T47D (cell line): ENCODE results near the gene SPATA32.

ENCODE experiments used
- DNase-seq, 2 experiments: peaks; one replicate each; pipeline versions ENCODE4 v3.0.0 to v3.0.0-alpha.2; 2011 to 2012; ENCODE audit warnings: low read depth in 1 of 2, low spot score in 1 of 2
- JUND ChIP-seq: IDR thresholded peaks from 2 replicates; pipeline ENCODE4 v1.6.1; 2012; ENCODE audit warnings: low read depth
- in situ Hi-C: cut with HindIII; loops from 2 replicates; pipeline ENCODE4 v1.10.0; 2016; ENCODE audit warnings: low sequenced_read_pairs, low pct_unique_long_range_greater_than_20kb

Gene SPATA32

DNA sequence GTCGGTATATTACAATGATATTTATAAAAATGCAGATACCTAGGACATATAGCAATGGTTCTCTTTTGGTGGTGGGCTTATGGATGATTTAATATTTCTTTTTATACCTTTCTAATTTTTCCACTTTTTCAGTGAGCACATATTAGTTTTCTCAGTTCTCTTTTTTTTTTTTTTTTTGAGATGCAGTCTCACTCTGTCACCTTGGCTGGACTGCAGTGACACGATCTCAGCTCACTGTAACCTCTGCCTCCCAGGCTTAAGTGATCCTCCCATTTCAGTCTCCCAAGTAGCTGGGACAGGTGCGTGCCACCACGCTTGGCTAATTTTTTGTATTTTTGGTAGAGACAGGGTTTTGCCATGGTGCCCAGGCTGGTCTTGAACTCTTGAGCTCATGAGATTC lies 39.8 kb upstream of the SPATA32 start:
- no peak for DNase-seq
- in situ Hi-C loops, result no loop called here
- TF ChIP-seq JUND, result no peak

DNA sequence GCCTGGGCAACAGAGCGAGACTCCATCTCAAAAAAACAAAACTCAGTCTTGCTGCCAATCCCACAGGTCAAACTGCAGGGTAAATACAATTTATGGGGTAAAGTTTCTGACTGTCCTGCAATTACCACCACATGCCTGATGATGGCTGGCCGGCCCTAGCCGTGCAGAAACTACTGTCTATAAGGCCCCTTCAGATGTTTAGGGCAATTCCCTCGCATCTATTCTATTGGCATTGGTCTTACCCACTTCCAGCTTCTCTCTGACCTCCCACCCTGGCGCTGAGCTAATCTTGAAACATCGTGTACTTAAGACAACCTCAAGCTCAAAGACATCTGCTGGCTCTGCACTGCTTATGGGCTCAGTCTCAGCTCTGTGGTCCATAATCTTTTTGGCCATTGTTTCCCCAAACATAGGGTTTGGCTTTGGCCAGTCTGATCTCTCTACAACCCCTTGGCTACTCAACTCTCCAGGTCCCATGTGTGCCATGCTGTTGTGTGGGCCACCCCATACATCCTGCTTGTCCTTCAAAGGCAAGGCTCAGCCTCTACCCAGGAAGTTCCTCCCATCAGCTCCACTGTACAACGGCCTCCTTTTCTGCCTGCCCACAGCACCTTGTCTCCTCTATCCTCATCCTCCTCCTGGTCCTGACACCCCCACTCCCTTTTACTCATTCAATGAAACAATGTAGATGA lies 38.3 kb upstream of the SPATA32 start:
- no peak for DNase-seq
- TF ChIP-seq JUND, result no peak
- in situ Hi-C loops, result no loop called here

DNA sequence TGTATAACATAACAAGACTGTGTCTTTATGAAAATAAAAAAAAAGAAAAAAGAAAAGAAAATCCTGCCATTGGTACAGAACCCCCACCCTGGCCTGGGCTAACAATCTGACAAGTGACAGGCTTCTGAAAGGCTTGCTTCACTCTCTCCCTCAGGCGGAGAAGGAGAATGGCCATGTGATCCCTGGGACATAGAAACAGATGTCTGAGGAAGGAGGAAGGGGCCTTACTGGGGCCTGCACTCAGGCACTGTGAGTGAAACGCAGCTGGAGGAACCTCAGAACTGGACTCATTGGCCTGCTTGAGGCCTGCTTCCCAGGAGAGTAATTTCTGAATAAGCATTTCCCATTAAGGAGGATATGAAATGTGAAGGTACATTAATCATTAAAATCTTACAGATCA lies 37.5 kb upstream of the SPATA32 start:
- no peak for TF ChIP-seq JUND
- in situ Hi-C loops, result no loop called here

DNA sequence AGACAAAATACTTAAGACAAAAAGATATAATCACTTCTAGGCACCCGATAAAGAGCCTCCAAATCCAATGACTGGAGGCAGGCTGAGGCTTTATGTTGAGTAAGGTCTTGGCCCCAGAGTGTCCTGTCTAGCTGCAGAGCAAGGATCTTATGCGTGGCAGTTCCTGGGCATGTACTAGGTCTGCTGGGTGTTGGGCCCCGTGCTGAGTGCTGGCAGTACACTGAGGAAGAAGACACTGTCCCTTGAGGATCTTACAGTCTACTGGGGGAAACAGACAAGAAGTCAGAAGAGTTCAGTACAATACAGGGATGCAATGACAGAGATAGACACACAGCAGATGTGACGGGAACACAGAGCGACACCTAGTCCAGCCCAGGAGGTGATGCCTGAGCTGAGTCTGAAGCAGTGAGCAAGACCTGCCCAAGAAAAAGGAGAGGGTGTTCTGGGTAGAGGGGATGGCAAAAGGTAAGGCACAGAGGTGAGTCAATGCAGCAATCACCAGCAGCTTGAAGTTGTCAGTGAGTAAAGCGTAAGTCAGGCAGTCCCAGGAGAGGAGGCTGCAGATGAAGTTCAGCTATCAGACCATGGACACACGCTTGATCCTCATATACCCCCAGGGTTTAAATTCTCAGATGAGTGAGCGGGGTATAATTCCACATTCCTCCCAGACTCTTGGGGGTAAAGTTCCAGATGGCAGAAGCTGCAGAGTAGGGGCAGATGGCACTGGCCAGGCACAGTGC lies 36.8 kb upstream of the SPATA32 start:
- no peak for TF ChIP-seq JUND
- DNase-seq, result no peak
- in situ Hi-C loops, result no loop called here

More for the DNA sequence above, 37.5 kb upstream of the SPATA32 start:
- DNase-seq, result no peak

DNA sequence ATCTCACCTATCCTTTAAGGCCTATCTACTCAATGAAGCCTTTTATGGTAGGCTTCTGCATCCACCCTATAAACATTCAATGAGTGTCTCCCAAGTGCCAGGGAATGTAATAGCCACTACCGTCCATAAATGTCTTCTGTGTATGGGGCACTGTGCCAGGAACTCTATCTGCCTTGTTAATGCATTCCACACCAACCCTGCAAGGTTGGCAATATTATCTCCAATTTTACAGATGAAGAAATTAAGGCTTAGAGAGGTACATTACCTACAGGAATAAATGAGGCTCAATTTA lies 34.9 kb upstream of the SPATA32 start:
- TF ChIP-seq JUND, result no peak
- in situ Hi-C loops, result no loop called here
- no peak for DNase-seq

DNA sequence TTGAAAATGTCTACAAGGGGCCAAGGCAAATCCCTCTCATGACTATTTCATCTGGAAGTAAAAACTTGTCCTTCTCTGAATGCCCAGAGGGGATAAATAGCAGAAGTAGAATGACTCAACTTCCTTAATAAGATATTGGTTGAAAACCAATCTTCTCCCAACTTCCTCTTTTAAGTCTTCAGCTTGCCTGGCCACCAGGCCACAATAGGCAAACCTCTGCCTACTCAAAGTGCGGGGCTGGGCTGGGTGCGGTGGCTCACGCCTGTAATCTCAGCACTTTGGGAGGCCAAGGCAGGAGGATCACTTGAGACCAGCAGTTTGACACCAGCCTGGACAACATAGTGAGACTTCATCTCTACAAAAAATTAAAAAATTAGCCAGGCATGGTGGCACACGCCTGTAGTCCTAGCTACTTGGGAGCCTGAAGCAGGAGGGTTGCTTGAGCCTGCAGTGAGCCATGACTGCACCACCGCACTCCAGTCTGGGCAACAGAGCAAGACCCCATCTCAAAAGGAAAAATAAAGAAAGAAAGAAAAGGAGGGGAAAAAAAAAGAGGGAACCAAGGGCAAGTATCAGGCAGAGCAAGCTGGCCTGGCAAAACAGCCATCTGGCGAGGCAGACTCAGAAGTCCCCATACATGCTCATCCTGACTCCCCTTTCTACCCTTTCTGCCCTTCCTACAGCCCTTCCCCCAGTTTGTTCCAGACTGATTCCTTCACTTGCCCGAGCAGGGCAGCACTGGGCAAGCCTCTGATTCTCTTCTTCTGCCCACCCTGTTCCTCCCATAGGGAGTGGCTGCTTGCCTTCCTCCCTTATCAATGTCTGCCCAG lies 34.3 kb upstream of the SPATA32 start:
- in situ Hi-C loops, result no loop called here
- DNase-seq, result no peak
- no peak for TF ChIP-seq JUND

DNA sequence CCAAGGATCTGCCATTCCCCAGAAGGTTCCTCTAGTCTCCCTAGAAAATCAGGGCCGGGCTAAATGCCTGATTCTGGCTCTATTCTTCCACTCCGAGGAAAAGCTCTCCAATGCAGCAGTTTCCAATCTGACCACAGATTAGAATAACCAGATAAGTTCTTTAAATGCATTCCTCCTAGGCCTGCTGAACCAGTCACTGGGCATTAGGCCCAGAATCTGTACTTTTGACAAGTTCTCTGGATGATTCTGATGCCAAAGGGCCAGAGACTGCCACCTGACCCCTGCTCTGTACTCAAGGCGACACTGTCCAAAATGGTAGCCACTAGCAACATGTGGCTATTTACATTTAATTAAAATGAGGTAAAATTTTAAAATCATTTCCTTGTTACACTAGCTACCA lies 32.6 kb upstream of the SPATA32 start:
- peak; percentile 64 to 86 for DNase-seq
- in situ Hi-C loops, result no loop called here
- TF ChIP-seq JUND, result peak; percentile 77

DNA sequence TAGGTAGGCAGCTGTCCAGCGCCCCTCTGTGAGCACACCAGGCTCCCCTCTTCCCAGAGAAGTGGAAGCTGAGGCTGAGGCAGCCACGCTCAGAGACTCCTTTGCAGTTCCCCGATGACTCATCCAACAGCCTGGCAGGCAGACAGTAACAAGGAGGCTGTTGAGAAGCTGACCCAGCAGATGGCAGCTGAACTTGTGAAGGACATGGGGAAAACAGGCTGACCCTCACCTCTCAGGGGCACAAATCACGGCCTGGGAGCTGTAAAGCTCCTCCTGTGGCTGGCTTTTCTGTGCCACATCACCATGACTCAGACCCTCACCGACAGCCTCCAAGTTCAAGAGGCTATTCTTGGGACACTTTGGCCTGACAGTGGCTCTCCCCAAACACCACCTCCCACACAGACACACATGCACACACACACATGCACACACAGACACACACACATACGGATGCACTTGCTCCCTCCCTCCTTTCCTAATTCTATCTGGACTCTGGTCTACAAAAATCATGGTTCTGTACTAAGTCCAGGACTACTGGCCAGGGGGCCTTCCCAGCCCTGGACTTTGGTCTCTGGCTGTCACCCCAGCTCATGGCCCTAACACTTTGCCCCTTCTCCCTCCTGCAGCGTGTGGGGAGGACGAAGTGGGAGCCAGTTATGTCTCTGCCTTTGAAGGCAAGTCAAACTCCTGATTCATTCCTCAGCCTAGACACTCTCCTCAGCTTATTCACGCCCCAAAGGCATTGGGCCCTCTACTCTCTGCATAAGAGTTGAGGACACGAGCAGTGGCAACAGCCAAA lies 31.7 kb upstream of the SPATA32 start:
- in situ Hi-C loops, result no loop called here
- no peak for TF ChIP-seq JUND
- peak in 1 of 2 experiments; percentile 69 for DNase-seq

DNA sequence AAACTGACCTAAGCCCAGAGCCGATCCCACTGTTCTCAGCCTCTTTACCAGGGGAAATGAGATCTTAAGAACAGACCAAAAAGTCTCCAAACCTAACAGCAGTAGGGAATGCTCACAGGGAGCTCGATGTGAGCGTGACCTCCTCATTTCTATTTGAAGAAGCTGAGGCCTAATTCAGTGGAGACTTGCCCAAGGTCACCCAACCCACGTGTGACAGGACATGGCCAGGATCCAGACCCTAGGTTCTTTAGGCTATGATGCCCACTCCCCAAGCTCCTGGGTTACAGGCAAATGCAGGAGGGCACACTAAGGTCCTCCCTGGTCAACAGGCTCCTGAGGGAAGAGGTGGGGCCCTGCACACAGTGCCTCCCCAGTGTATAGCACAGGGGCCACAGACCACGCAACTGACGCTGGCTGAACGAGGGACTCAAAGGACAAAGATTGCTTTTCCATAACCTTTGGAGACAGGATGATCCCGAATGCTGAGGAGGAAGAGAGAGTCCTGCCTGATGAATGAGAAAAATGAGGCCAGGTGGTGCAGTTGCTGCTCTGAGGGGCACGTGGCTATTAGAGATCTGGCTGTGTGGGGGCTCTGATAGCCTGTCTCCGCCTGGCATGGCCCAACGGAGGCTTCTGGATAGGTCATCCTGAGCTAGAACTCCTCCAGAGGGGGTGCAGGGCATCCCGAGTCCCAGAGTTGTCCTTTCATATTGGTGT lies 31.0 kb upstream of the SPATA32 start:
- no peak for DNase-seq
- no peak for TF ChIP-seq JUND
- in situ Hi-C loops, result no loop called here

DNA sequence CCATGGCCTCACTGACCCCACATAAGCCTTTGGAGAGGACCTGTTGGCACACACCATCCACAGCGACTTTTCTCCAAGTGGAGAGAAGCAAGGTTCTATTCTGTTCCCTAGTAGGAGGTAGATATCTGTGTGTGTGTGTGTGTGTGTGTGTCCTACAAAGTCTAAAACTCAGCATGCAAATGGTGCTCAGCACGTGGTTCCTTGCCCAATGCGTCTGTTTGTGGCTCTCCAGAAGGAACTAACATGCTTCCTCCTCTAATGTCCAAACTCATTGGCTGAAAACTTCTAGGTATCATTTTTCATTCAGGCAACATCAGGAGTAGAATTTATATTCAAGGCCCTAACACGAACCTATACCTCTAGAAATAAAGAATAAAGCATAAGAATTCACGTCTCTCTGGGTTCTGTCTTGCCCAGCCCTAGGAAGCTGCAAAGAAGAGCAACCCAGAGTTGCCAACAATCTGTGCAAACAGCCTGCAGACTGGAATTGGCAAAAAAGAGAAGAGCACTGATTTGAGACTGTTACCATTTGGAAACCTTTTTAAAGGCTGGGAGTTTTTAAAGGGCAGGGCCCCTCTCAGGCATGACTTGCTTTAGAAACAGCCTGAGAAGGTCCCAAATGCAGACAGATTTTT lies 29.4 kb upstream of the SPATA32 start:
- in situ Hi-C loops, result no loop called here
- no peak for TF ChIP-seq JUND
- DNase-seq, result no peak

DNA sequence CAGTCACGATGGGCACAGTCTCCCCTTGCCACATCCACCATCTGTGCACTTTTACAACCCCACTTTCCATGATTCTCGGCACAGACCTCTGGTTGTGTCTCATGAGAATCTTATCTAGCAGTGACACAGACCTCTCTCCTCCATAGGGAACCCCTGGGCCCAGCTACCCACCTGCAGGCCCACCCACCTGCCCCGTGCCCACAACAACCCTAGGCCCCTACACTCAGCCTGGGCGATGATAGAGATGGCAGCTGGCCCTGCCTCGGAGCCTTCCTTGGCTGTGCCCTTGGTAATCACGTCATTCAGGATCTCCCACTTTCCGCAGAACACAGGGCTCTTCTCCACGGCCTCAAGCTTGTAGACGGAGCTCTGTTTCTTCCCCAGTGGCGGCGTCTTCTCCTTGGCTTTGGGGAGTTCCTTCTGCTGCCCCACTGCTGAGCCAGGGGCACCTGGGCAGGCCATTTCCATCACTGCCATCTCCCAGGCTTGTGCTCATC lies 28.4 kb upstream of the SPATA32 start:
- in situ Hi-C loops, result no loop called here
- TF ChIP-seq JUND, result no peak
- DNase-seq, result no peak
